TTC549 (cell line): ENCODE data around the gene ARFGEF3.
"Not testable (repeated sequence)": the region's sequence is repeated elsewhere in the genome, so short reads cannot be mapped to it uniquely, and the experiment has no call there.

Experiments
- FAIRE-seq: peaks from 2 replicates; lab custom pipeline; 2012; peaks lifted over from hg19 to GRCh38; lab: Jason Lieb, UNC

ARFGEF3 gene

GRCh38 chr6:138211601-138212000, 49.9 kb downstream of the ARFGEF3 start:
- no peak for FAIRE-seq

- not testable (repeated sequence) for FAIRE-seq
These were observed 50.8 kb downstream of the ARFGEF3 start for GRCh38 chr6:138212530-138212929.

- FAIRE-seq: no peak
These were observed 53.5 kb downstream of the ARFGEF3 start for GRCh38 chr6:138215093-138215782.

- FAIRE-seq: no peak
These were observed 56.7 kb downstream of the ARFGEF3 start, which contains the start of gene PBOV1 for GRCh38 chr6:138218449-138218848. Gene PBOV1, minus strand, starts transcription at chr6:138218491. Its CDS starts 96 bp downstream, at chr6:138218395.

GRCh38 chr6:138219398-138219797, 57.7 kb downstream of the ARFGEF3 start:
- no peak for FAIRE-seq

GRCh38 chr6:138219901-138220300, 58.2 kb downstream of the ARFGEF3 start:
- FAIRE-seq: no peak

GRCh38 chr6:138222901-138223546, 61.3 kb downstream of the ARFGEF3 start:
- FAIRE-seq: no peak

- FAIRE-seq: no peak
These were observed 64.2 kb downstream of the ARFGEF3 start for GRCh38 chr6:138225953-138226352.

DNA sequence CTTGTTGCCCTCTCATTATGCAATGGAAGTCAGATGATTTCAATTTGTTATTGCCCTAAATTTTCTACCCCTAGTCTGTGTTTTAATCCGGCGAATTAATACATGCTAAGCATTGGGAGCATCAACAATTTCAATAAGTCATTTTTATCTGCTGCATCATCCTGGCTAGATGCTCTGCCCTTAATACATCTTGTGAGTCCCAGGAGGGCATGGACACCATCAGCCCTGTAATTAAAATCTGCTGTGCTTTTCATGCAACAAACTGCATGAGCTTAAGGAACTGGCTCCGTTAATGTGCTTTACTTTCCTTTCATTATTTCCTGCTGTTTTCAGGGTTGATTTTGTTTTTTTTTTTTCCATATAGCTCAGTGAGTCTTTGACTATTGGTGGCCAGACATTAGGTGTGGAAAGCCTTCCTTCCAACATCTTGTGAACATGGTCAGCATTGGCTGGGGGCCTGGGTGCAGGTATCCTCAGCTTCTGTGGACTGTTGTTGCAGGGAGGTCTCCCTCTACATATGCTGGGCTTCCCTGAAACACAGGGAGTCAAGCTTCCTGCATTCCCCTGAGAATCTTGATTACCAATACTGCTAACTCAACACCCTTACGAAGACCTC, 65.1 kb downstream of the ARFGEF3 start:
- no peak for FAIRE-seq

GRCh38 chr6:138227316-138227781, 65.6 kb downstream of the ARFGEF3 start:
- FAIRE-seq: no peak

- FAIRE-seq: no peak
These were observed 67.3 kb downstream of the ARFGEF3 start for GRCh38 chr6:138229072-138229471.

- no peak for FAIRE-seq
These were observed 68.0 kb downstream of the ARFGEF3 start for GRCh38 chr6:138229663-138230179.

- no peak for FAIRE-seq
These were observed 68.5 kb downstream of the ARFGEF3 start for GRCh38 chr6:138230221-138230620.

- FAIRE-seq: no peak
These were observed 69.1 kb downstream of the ARFGEF3 start for GRCh38 chr6:138230759-138231380.

DNA sequence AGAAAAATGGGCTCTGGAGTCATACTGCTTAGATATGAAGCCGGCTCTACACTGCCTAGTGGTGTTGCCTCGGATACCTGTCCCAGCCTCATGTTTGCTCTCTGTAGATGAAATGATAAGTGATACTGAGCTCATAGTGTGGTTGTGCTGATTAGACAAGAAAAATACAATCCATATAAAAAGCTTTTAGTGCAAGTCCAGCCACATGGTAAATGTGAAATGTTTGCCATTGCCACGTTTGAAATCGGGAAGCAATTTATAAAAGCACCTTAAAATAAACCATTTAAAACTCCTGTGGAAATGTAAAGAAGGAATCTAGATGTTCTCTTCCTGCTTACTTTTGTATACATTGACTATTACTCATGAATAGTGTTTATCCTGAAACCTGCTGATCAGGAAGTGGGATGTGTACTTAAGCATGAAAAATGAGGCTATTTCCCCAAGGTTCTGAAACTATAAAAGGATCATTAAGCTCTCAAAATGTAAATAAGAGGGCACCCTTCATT, 69.7 kb downstream of the ARFGEF3 start:
- no peak for FAIRE-seq

- no peak for FAIRE-seq
These were observed 72.6 kb downstream of the ARFGEF3 start for GRCh38 chr6:138234363-138234762.

DNA sequence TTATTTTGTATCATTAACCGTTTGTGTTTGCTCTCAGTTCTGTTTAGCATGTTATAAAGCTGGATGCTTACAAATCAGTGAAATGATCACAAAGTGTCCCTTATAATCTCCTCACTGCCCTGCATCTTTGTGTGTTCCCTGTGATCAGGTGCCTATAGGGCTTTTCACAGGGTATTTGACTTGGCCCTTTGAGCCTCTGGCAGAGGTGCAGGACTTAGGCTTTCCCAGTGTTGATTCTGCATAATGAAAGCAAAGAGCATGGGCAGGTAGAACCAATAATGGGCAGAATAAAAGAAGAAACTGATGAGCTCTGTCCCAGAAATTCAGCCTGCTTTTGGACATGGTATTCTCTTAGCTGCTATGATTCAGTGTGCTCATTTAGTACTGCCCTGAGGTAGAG, 73.5 kb downstream of the ARFGEF3 start:
- FAIRE-seq: no peak

DNA sequence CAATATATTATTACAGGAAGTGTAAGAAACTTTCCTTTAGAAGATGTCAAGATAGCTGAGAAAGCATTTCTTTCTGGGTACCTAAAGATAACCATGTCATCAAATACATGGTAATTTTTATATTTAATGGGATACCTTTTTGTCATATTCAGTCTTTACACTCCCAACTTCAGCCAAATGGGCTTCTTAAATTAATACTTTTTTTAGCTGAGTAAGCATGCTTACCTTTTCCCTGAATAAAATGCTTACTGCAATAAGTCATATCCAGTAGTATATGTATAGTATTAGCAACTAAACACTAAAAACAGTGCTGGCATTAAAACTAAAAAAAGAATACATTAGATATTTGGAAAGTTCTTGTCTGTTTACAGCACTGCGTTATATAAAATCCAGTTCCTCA, 74.0 kb downstream of the ARFGEF3 start:
- no peak for FAIRE-seq

- no peak for FAIRE-seq
These were observed 75.7 kb downstream of the ARFGEF3 start for GRCh38 chr6:138237463-138237862.

DNA sequence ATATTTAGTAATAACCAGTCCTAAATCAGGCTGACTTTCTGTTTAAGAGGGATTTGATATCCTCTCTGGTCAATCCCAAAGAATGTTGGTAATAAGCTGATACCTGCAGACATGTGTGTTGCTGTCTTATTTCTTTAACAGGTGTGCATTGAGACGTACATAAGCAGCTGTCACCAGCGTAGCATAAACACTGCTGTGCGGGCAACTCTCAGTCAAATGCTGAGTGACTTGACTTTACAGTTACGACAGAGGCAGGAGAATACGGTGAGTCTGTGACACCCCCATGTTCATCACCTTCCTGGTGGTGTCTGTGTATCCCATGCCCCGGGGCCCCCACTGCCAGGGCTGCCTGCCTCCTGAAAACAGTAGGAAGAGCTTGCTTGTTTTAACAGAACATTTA, 76.6 kb downstream of the ARFGEF3 start:
- FAIRE-seq: no peak

- no peak for FAIRE-seq
These were observed 78.0 kb downstream of the ARFGEF3 start for GRCh38 chr6:138239774-138240173.

DNA sequence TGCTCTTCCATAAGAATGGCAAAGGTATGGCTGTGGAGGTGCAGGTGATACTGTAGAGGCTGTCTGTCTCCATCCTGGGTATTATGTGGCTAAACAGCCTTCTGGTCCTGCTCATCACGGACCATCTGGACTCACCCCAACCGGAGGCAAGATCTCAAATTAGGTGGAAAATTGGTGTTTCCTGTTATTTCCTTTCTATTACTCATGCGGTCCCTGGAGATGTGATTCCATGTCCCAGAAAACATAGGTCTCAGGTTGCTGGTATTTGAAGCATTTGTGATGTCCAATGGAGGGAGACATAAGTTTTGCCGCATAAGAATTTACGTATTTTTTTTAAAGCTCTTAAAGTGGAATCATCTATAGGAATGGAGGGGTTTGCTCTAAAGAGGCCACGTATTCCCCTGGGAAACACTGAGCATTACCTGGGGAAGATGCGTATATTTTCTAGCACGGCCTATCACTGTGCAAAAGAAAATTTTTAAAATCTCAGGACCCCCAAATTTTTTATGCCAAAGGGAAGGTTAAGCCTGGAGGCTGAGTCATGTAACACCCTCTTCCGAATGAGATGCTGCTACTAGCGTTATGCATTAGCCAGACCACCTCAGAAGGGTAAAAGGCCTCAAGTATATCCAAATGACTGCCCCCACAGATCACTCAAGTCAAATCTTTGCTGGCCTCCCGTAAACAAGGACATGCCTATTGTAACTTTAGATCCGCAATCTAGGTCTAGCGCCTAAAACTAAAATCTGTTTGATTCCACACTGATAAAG, 78.9 kb downstream of the ARFGEF3 start:
- no peak for FAIRE-seq
